Vagina (tissue), 2 donors: Measurements from ENCODE around the gene RHEB. TPM values are rescaled to one million over a fixed set of nuclear protein-coding genes. Genes with fewer than 3 reads are reported as not detected.

Source experiments
- DNase-seq, 2 donors: peaks; one replicate each; pipeline ENCODE4 v3.0.0-alpha.2; 2017; ENCODE audit errors: extremely low spot score in 2 of 2
- H3K27ac ChIP-seq: fragments of 200-600 bp; sonication (generic); one replicate; pipeline ENCODE4 v1.5.1; 2019
- H3K27me3 ChIP-seq: fragments of 200-600 bp; sonication (generic); one replicate; pipeline ENCODE4 v1.5.1; 2019
- H3K36me3 ChIP-seq, 2 donors: fragments of 200-600 bp; sonication (generic); one replicate each; pipeline ENCODE4 v1.5.1; 2017 to 2019
- H3K4me1 ChIP-seq: fragments of 200-600 bp; sonication (generic); one replicate; pipeline ENCODE4 v1.5.1; 2019
- H3K4me3 ChIP-seq, 2 donors: fragments of 200-600 bp; sonication (generic); 1 replicate in 1 of 2; 2 replicates in 1 of 2; pipeline ENCODE4 v1.5.1; 2016 to 2019
- H3K9me3 ChIP-seq: fragments of 200-600 bp; sonication (generic); one replicate; pipeline ENCODE4 v1.5.1; 2019
- POLR2A ChIP-seq, 2 donors: fragments of 450-650 bp; IDR thresholded peaks; one replicate each; pipeline ENCODE4 v1.6.1; 2017; ENCODE audit warnings: antibody characterized with exemption in 2 of 2, mild to moderate bottlenecking in 2 of 2, moderate library complexity in 2 of 2
- POLR2AphosphoS5 ChIP-seq, 2 donors: sonication (generic); formaldehyde crosslinking; IDR thresholded peaks; one replicate each; pipeline ENCODE4 v1.9.0; 2017; ENCODE audit warnings: antibody characterized with exemption in 2 of 2, mild to moderate bottlenecking in 2 of 2, low read depth in 1 of 2; ENCODE audit not compliant: insufficient read depth in 1 of 2
- intact Hi-C: fragments of 100-400 bp; cut with DNase I; formaldehyde crosslinking; loops from one replicate; pipeline ENCODE4 v1.15.1; 2023
- total RNA-seq: library from RNA; depleted of rRNA; stranded (reverse); fragments of >200 nt; gene quantifications from one replicate; pipeline ENCODE4 v1.2.3, GENCODE V29; 2016
- TF ChIP-seq, protein P1 (sequence below), 3 experiments: fragments of 450-650 bp in 2 of 3; fragments of 200-600 bp in 1 of 3; sonication (generic) in 1 of 3; IDR thresholded peaks; one replicate each; pipeline ENCODE4 v1.5.1; 2017 to 2019; ENCODE audit warnings: antibody characterized with exemption in 3 of 3, mild to moderate bottlenecking in 2 of 3, moderate library complexity in 2 of 3

The RHEB gene
- total RNA-seq, 1 donor from 2014 or later, result 74.2 TPM

DNA sequence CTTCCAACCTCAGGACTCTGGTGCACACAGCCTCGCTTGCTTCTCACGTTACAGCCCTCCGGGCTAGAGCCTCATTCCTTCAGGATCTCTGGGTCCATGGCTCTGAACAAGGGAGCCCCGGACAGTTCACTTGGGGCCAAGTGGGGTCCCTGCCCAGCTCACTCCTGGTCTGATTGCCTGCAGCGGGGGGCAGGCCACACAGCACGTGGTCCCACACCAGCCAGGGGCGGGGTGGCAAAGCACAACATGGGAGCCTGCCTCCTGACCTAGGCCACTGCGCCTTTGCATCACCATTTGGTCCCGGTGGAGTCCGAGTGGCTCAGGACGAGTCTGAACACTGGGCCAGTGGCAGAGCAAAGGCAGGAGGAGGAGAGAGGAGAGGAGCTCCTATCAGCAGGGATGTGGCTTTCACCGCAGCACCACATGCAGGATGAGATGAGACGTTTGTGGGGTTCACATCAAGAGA is 66.3 kb downstream of the RHEB start:
- Histone ChIP-seq H3K4me3 (no peak overlapping the region), H3K27ac (no peak overlapping the region), H3K27me3 (no peaks in the 10 kb centered on the region), H3K36me3 (no peaks in the 10 kb centered on the region), H3K4me1 (peaks cover 6% of the 10 kb centered on the region), H3K9me3 (no peaks in the 10 kb centered on the region)
- intact Hi-C loops, result no loop called here
- TF ChIP-seq POLR2AphosphoS5 (IDR thresholded peaks at IDR 0.05; ENCODE audit: insufficient read depth in 1 of 2, low read depth in 1 of 2) (no peak), POLR2A (IDR thresholded peaks at IDR 0.05) (no peak)
- TF ChIP-seq, protein P1, sequence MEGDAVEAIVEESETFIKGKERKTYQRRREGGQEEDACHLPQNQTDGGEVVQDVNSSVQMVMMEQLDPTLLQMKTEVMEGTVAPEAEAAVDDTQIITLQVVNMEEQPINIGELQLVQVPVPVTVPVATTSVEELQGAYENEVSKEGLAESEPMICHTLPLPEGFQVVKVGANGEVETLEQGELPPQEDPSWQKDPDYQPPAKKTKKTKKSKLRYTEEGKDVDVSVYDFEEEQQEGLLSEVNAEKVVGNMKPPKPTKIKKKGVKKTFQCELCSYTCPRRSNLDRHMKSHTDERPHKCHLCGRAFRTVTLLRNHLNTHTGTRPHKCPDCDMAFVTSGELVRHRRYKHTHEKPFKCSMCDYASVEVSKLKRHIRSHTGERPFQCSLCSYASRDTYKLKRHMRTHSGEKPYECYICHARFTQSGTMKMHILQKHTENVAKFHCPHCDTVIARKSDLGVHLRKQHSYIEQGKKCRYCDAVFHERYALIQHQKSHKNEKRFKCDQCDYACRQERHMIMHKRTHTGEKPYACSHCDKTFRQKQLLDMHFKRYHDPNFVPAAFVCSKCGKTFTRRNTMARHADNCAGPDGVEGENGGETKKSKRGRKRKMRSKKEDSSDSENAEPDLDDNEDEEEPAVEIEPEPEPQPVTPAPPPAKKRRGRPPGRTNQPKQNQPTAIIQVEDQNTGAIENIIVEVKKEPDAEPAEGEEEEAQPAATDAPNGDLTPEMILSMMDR (IDR thresholded peaks at IDR 0.05), result no peak
- DNase-seq, result no peak

DNA sequence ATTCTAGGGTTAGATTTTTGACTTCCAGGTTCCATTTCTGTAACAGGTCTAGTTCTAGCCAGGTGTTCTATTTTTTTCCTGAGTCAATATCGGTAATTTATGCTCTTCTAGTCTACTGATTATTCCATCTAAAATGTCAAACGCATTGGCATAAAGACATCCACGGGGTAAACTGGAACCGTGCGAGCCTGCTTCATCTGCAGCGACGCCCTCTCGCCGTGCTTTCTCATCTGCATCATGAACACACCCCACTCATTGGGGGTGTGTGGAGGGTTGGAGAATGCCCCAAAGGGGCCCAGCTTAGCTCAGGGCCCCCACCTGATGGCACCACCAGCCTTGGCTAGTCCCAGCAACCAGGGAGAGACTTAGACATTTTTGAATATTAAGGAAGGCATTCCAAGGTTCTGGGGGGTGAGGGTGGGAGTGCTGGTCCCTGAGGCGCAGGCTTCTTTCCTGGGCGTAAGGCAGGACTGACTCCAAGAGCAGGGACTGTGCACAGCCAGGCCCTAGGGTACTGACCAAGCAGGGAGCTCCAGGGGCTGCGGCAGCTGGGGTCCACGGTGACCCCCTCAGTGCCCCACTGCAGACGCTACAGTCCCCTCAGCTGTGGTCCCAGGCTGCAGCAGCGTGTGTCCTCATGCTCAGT is 66.9 kb downstream of the RHEB start:
- TF ChIP-seq POLR2A (IDR thresholded peaks at IDR 0.05) (no peak), POLR2AphosphoS5 (IDR thresholded peaks at IDR 0.05; ENCODE audit: insufficient read depth in 1 of 2, low read depth in 1 of 2) (no peak)
- TF ChIP-seq, protein P1 (IDR thresholded peaks at IDR 0.05), result no peak
- intact Hi-C loops, result no loop called here
- H3K4me3 ChIP-seq, result no peak overlapping the region
- H3K27me3 ChIP-seq, result no peaks in the 10 kb centered on the region
- no peak for DNase-seq
- no peak overlapping the region for H3K27ac ChIP-seq
- H3K9me3 ChIP-seq, result no peaks in the 10 kb centered on the region
- H3K4me1 ChIP-seq, result peaks cover 12% of the 10 kb centered on the region
- H3K36me3 ChIP-seq, result no peaks in the 10 kb centered on the region

DNA sequence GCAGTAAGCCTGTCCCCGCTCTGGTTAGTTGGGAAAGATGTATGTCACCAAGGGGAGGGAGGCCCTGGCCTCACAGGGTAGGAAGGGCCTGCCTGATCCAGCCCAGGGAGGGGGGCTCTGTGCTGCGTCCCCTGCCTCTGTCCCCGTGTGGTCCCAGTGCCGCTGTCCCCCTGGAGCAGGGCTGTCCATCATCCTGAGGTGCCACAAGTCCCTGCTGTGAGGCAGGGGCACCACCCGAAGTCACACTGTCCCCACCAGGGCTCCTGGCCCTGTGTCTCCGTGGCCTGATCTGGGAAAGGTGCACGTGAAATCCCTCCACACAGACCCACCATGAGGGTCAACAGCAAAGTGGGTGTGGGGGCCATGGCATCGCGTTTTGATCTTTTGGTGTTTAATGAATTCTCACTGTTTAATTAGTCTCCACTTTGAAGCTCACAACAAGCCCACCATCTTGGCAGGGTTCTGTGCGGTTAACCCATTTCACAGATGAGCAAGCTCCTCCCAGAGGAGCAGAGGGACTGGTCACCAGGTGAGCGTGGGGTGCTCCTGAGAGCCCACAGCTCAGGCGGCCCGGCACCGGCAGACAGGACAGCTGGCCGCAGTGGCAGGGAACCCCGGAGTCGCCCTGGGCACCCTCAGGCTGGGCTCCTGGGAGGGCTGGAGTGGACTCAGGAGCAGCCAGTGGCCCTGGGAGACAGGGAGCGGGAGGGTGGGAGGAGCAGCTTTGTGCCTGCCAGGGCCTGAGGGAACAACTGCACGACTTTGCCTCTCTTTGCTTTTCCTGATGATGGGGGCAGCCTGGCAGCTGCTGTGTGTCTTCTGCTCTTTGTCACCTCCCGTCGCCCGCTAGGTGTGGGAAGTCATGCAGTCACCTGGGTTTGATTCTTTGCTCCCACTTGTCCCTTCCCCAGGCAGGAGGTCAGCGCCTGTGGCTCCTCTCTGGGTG is 67.8 kb downstream of the RHEB start:
- no peak for TF ChIP-seq POLR2AphosphoS5 (IDR thresholded peaks at IDR 0.05; ENCODE audit: insufficient read depth in 1 of 2, low read depth in 1 of 2)
- TF ChIP-seq, protein P1 (IDR thresholded peaks at IDR 0.05), result no peak
- no peak for TF ChIP-seq POLR2A (IDR thresholded peaks at IDR 0.05)
- Histone ChIP-seq H3K4me1 (peaks cover 12% of the 10 kb centered on the region), H3K36me3 (no peaks in the 10 kb centered on the region), H3K4me3 (no peak overlapping the region), H3K9me3 (no peaks in the 10 kb centered on the region), H3K27ac (no peak overlapping the region), H3K27me3 (no peaks in the 10 kb centered on the region)
- intact Hi-C loops, result no loop called here
- DNase-seq, result no peak

DNA sequence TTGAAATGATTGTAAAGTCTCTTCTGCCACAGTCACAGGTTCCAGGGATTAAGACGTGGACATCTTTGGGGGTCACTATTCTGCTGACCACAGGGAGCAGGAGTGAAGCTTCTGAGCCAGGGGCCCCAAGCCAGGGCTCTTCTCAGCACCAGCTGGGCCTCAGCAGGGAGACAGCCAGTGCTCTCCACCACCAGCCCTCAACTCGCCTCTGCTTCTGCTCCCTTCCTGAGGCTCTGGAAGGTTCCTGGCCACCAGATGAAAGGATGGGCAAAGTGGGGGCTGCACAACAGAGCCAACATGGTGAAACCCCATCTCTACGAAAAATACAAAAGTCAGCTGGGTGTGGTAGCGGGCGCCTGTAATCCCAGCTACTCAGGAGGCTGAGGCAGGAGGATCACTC is 68.5 kb downstream of the RHEB start:
- no peak overlapping the region for H3K27ac ChIP-seq
- TF ChIP-seq, protein P1 (IDR thresholded peaks at IDR 0.05), result no peak
- TF ChIP-seq POLR2AphosphoS5 (IDR thresholded peaks at IDR 0.05; ENCODE audit: insufficient read depth in 1 of 2, low read depth in 1 of 2) (no peak), POLR2A (IDR thresholded peaks at IDR 0.05) (no peak)
- no peaks in the 10 kb centered on the region for H3K9me3 ChIP-seq
- intact Hi-C loops, result no loop called here
- no peak overlapping the region for H3K4me3 ChIP-seq
- DNase-seq, result no peak
- no peaks in the 10 kb centered on the region for H3K36me3 ChIP-seq
- no peaks in the 10 kb centered on the region for H3K27me3 ChIP-seq
- H3K4me1 ChIP-seq, result peaks cover 12% of the 10 kb centered on the region
